HCT116 (cell line): ENCODE data around the gene ARSK. TPM values are rescaled to one million over a fixed set of nuclear protein-coding genes. Genes with fewer than 3 reads are reported as not detected.

Source experiments
- ATAC-seq: fragments of 200-7000 bp; cut with Tn5 transposase; 2 replicates; pipeline ENCODE4 v1.9.1; 2020; ENCODE audit warnings: mild to moderate bottlenecking, moderate library complexity
- BruUV-seq: library from RNA; stranded (reverse); fragments of 400-500 nt; replicated peaks from 2 replicates; lab custom pipeline; 2021; lab: Mats Ljungman, UMichigan
- CTCF ChIA-PET: fragments of 300-600 bp; sonication (Branson Sonifier 250); formaldehyde crosslinking; loops from one replicate; lab custom pipeline; 2021; ENCODE audit warnings: antibody characterized with exemption; lab: Charles Lee
- POLR2A ChIA-PET: fragments of 300-600, 350-600 bp; sonication (Branson Sonifier 250); formaldehyde crosslinking; loops from one replicate; lab custom pipeline; 2021; ENCODE audit warnings: antibody characterized with exemption; lab: Charles Lee
- RAD21 ChIA-PET, 2 experiments: fragments of 300-600 bp; sonication (Branson Sonifier 250); formaldehyde crosslinking; loops; one replicate each; lab custom pipeline; 2023; ENCODE audit warnings: low total read pairs in 2 of 2; ENCODE audit not compliant: uncharacterized antibody in 2 of 2, unreplicated experiment in 2 of 2, low non-redundant PET in 1 of 2; lab: Charles Lee
- DNase-seq: peaks from one replicate; pipeline ENCODE4 v3.0.0-alpha.2; 2010; ENCODE audit warnings: low read depth, low spot score
- H2AFZ ChIP-seq: fragments of 200-600 bp; shearing (Covaris generic), sonication (generic); 2 replicates; pipeline ENCODE4 v1.6.1; 2017; ENCODE audit warnings: low read depth, mixed run types, mixed read lengths, antibody characterized with exemption, low read length; ENCODE audit not compliant: poor library complexity, severe bottlenecking
- H3K27ac ChIP-seq: 2 replicates; pipeline ENCODE4 v1.5.1; 2012; ENCODE audit warnings: low read depth, low read length
- H3K27me3 ChIP-seq: fragments of 200-600 bp; sonication (generic); 2 replicates; pipeline ENCODE4 v1.6.1; 2016; ENCODE audit warnings: mixed run types, low read length, mixed read lengths; ENCODE audit not compliant: insufficient read depth
- H3K36me3 ChIP-seq, 2 experiments: fragments of 200-500 bp in 1 of 2; fragments of 200-600 bp in 1 of 2; sonication (Bioruptor generic) in 1 of 2; sonication (generic) in 1 of 2; 2 replicates each; pipeline versions ENCODE4 v1.5.1 to v1.6.1; 2014 to 2016; ENCODE audit warnings: low read length in 2 of 2, inconsistent platforms in 1 of 2, mixed read lengths in 1 of 2, mixed run types in 1 of 2; ENCODE audit not compliant: insufficient read depth in 2 of 2, control insufficient read depth in 1 of 2
- H3K4me1 ChIP-seq, 2 experiments: fragments of 200-600 bp in 1 of 2; sonication (generic) in 1 of 2; 2 replicates each; pipeline versions ENCODE4 v1.5.1 to v1.6.1; 2012 to 2017; ENCODE audit warnings: low read length in 2 of 2, inconsistent platforms in 1 of 2, mild to moderate bottlenecking in 1 of 2, mixed read lengths in 1 of 2, mixed run types in 1 of 2, moderate library complexity in 1 of 2; ENCODE audit not compliant: insufficient read depth in 2 of 2, control insufficient read depth in 1 of 2
- H3K4me2 ChIP-seq: fragments of 200-600 bp; sonication (generic); 2 replicates; pipeline ENCODE4 v1.6.1; 2017; ENCODE audit warnings: mixed run types, low read length, mixed read lengths
- H3K4me3 ChIP-seq, 2 experiments: fragments of 200-600 bp in 1 of 2; sonication (generic) in 1 of 2; replicated peaks in 1 of 2; 2 replicates each; pipeline ENCODE4 v1.5.1; 2011 to 2016; ENCODE audit warnings: low read length in 2 of 2, control low read depth in 1 of 2, low read depth in 1 of 2, mild to moderate bottlenecking in 1 of 2, mixed read lengths in 1 of 2, mixed run types in 1 of 2
- H3K79me2 ChIP-seq: fragments of 200-600 bp; sonication (generic); 2 replicates; pipeline ENCODE4 v1.6.1; 2017; ENCODE audit warnings: mild to moderate bottlenecking, mixed run types, low read length, moderate library complexity, mixed read lengths; ENCODE audit not compliant: insufficient read depth
- H3K9ac ChIP-seq: fragments of 200-600 bp; sonication (generic); 2 replicates; pipeline ENCODE4 v1.6.1; 2016; ENCODE audit warnings: low read length, mixed read lengths
- H3K9me2 ChIP-seq: fragments of 200-600 bp; sonication (generic), shearing (Covaris generic); 2 replicates; pipeline ENCODE4 v1.6.1; 2017; ENCODE audit warnings: mixed run types, mild to moderate bottlenecking, moderate library complexity; ENCODE audit not compliant: insufficient read depth
- H3K9me3 ChIP-seq, 2 experiments: fragments of 200-500 bp in 1 of 2; fragments of 200-600 bp in 1 of 2; sonication (Bioruptor generic) in 1 of 2; sonication (generic) in 1 of 2; 2 replicates each; pipeline ENCODE4 v1.6.1; 2014 to 2017; ENCODE audit warnings: low read length in 2 of 2, mixed read lengths in 2 of 2, inconsistent platforms in 1 of 2, low read depth in 1 of 2, mild to moderate bottlenecking in 1 of 2, mixed run types in 1 of 2, moderate library complexity in 1 of 2; ENCODE audit not compliant: control insufficient read depth in 1 of 2, insufficient read depth in 1 of 2
- H4K20me1 ChIP-seq: fragments of 200-600 bp; sonication (generic), shearing (Covaris generic); 2 replicates; pipeline ENCODE4 v1.6.1; 2017; ENCODE audit warnings: mixed run types, mild to moderate bottlenecking, moderate library complexity; ENCODE audit not compliant: insufficient read depth
- CBX3 ChIP-seq: IDR thresholded peaks from 2 replicates; pipeline ENCODE4 v1.6.1; 2012; ENCODE audit warnings: low read depth
- CEBPB ChIP-seq: IDR thresholded peaks from 2 replicates; pipeline ENCODE4 v1.6.1; 2012; ENCODE audit warnings: low read depth
- CTCF ChIP-seq, 3 experiments: fragments of 200-600 bp in 1 of 3; sonication (generic) in 1 of 3; IDR thresholded peaks in 2 of 3; conservative IDR thresholded peaks in 1 of 3; 2 replicates each; pipeline ENCODE4 v1.5.1; 2012 to 2017; ENCODE audit warnings: low read depth in 2 of 3, low read length in 2 of 3, antibody characterized with exemption in 1 of 3, borderline replicate concordance in 1 of 3, control low read depth in 1 of 3, mild to moderate bottlenecking in 1 of 3, mixed read lengths in 1 of 3, mixed run types in 1 of 3, moderate library complexity in 1 of 3; ENCODE audit not compliant: insufficient read depth in 1 of 3
- EGR1 ChIP-seq: IDR thresholded peaks from 2 replicates; pipeline ENCODE4 v1.6.1; 2012; ENCODE audit warnings: low read depth
- ELF1 ChIP-seq: IDR thresholded peaks from 2 replicates; pipeline ENCODE4 v1.6.1; 2012; ENCODE audit warnings: low read depth, borderline replicate concordance
- EZH2 ChIP-seq: fragments of 200-600 bp; sonication (generic); IDR thresholded peaks from 2 replicates; pipeline ENCODE4 v1.6.1; 2017; ENCODE audit warnings: antibody characterized with exemption, mixed run types
- FOSL1 ChIP-seq: IDR thresholded peaks from 2 replicates; pipeline ENCODE4 v1.6.1; 2012; ENCODE audit warnings: low read depth
- MAX ChIP-seq: IDR thresholded peaks from 2 replicates; pipeline ENCODE4 v1.6.1; 2012
- POLR2AphosphoS5 ChIP-seq: IDR thresholded peaks from 2 replicates; pipeline ENCODE4 v1.6.1; 2011; ENCODE audit warnings: mild to moderate bottlenecking, low read depth, low read length, moderate library complexity
- RAD21 ChIP-seq: IDR thresholded peaks from 2 replicates; pipeline ENCODE4 v1.6.1; 2012; ENCODE audit warnings: low read depth, mild to moderate bottlenecking
- REST ChIP-seq: IDR thresholded peaks from 2 replicates; pipeline ENCODE4 v1.6.1; 2012; ENCODE audit warnings: low read depth
- TCF7L2 ChIP-seq: IDR thresholded peaks from 2 replicates; pipeline ENCODE4 v1.7.0; 2011; ENCODE audit warnings: borderline replicate concordance, inconsistent platforms; ENCODE audit not compliant: insufficient read depth, insufficient read length; ENCODE audit errors: extremely low read depth
- YY1 ChIP-seq: IDR thresholded peaks from 2 replicates; pipeline ENCODE4 v1.6.1; 2011; ENCODE audit warnings: low read length, low read depth, moderate library complexity, mild to moderate bottlenecking; ENCODE audit not compliant: insufficient replicate concordance; ENCODE audit errors: extremely low read depth
- ZBTB33 ChIP-seq: IDR thresholded peaks from 2 replicates; pipeline ENCODE4 v1.6.1; 2011; ENCODE audit warnings: mild to moderate bottlenecking, low read length, moderate library complexity; ENCODE audit not compliant: insufficient replicate concordance; ENCODE audit errors: extremely low read depth
- intact Hi-C: fragments of 100-400 bp; cut with micrococcal nuclease; formaldehyde crosslinking; loops from 2 replicates; pipeline ENCODE4 v1.10.0; 2022
- total RNA-seq: library from RNA; stranded (reverse); gene quantifications from one replicate; pipeline ENCODE4 v1.2.1, GENCODE V29; 2021; ENCODE audit not compliant: unreplicated experiment

Gene ARSK
- total RNA-seq, 1 experiment from 2014 or later, result 4.6 TPM

- TF ChIP-seq ZBTB33 (no peak), ELF1 (no peak), RAD21 (no peak), FOSL1 (no peak), EZH2 (no peak), EGR1 (no peak), CEBPB (no peak), YY1 (no peak)
These were observed 23.4 kb upstream of the ARSK start (continued) for GRCh38 chr5:95531491-95531890.

- no peak overlapping the region for H3K4me3 ChIP-seq
- H3K4me2 ChIP-seq, result no peak overlapping the region
- H3K27ac ChIP-seq, result no peak overlapping the region
- no peaks in the 10 kb centered on the region for H3K9me2 ChIP-seq
- DNase-seq (no peak), ATAC-seq (no peak)
- no peaks in the 10 kb centered on the region for H4K20me1 ChIP-seq
- RAD21 ChIA-PET, result no interaction called here
- H2AFZ ChIP-seq, result no peak overlapping the region
- no peaks in the 10 kb centered on the region for H3K4me1 ChIP-seq
- intact Hi-C loops, result no loop called here
- H3K36me3 ChIP-seq, result peaks cover 9% of the 10 kb centered on the region in 2 experiments; a peak in 3 of 4 replicates
- POLR2A ChIA-PET, result no interaction called here
- BruUV-seq, result no TSS peak
- H3K79me2 ChIP-seq, result peaks cover 4% of the 10 kb centered on the region; the same call in 1 of the 2 replicates
- no peaks in the 10 kb centered on the region for H3K9me3 ChIP-seq
- CTCF ChIA-PET, result no interaction called here
- H3K9ac ChIP-seq, result no peak overlapping the region
- H3K27me3 ChIP-seq, result no peaks in the 10 kb centered on the region
- TF ChIP-seq REST (no peak), FOSL1 (no peak), YY1 (no peak), RAD21 (no peak), CBX3 (no peak), EZH2 (no peak), CTCF (IDR thresholded peaks at IDR 0.05 in 2 of 3, conservative IDR thresholded peaks at IDR 0.05 in 1 of 3; ENCODE audit: borderline replicate concordance in 1 of 3, insufficient read depth in 1 of 3, low read depth in 2 of 3, low read length in 2 of 3) (no peak), MAX (no peak), POLR2AphosphoS5 (no peak), ZBTB33 (no peak), TCF7L2 (no peak)
These were observed 22.5 kb upstream of the ARSK start for GRCh38 chr5:95532415-95532814.
